Endothelial cell of umbilical vein (primary cell): ENCODE measurements around the gene NHLH2.

Experiments used
- CTCF ChIP-seq, 2 donors: IDR thresholded peaks; 1 replicate in 1 of 2; 2 replicates in 1 of 2; pipeline ENCODE4 v1.5.1; 2011; ENCODE audit warnings: low read length in 2 of 2, mild to moderate bottlenecking in 2 of 2, moderate library complexity in 2 of 2, control low read depth in 1 of 2, inconsistent platforms in 1 of 2, low read depth in 1 of 2; ENCODE audit not compliant: insufficient read depth in 1 of 2; ENCODE audit errors: extremely low read depth in 1 of 2
- EZH2 ChIP-seq: IDR thresholded peaks from 2 replicates; pipeline ENCODE4 v1.6.1; 2012; ENCODE audit warnings: borderline replicate concordance, low read depth, mild to moderate bottlenecking, moderate library complexity, low read length, inconsistent platforms; ENCODE audit not compliant: severe bottlenecking
- JUN ChIP-seq: IDR thresholded peaks from 2 replicates; pipeline ENCODE4 v1.6.1; 2011; ENCODE audit warnings: borderline replicate concordance, low read depth; ENCODE audit not compliant: insufficient read length, insufficient read depth
- MAX ChIP-seq: IDR thresholded peaks from 2 replicates; pipeline ENCODE4 v1.6.1; 2011; ENCODE audit not compliant: insufficient read depth, insufficient read length
- MYC ChIP-seq: IDR thresholded peaks from one replicate; pipeline ENCODE4 v1.6.1; 2011; ENCODE audit warnings: mild to moderate bottlenecking, low read depth, low read length
- POLR2A ChIP-seq: IDR thresholded peaks from 2 replicates; pipeline ENCODE4 v1.6.1; 2012; ENCODE audit warnings: low read depth, mild to moderate bottlenecking, control low read depth, low read length
- POLR2AphosphoS5 ChIP-seq: IDR thresholded peaks from 2 replicates; pipeline ENCODE4 v1.6.1; 2012; ENCODE audit warnings: low read depth, mild to moderate bottlenecking, control low read depth, low read length, moderate library complexity; ENCODE audit not compliant: insufficient read depth

GRCh38 chr1:115796036-115796435 is 44.9 kb downstream of the NHLH2 start:
- no peak for TF ChIP-seq EZH2
- TF ChIP-seq CTCF (IDR thresholded peaks at IDR 0.05; ENCODE audit: extremely low read depth in 1 of 2, insufficient read depth in 1 of 2, low read depth in 1 of 2, low read length in 2 of 2), result no peak
- TF ChIP-seq POLR2AphosphoS5, result no peak
- no peak for TF ChIP-seq POLR2A
- TF ChIP-seq MAX, result no peak
- no peak for TF ChIP-seq MYC
- TF ChIP-seq JUN, result no peak
